SK-N-SH (cell line): ENCODE data around the gene PSMA5. TPM values are rescaled to one million over a fixed set of nuclear protein-coding genes. Genes with fewer than 3 reads are reported as not detected.

Experiments used
- CTCF ChIA-PET: fragments of 300-600, 350-600 bp; formaldehyde crosslinking; extraction: SDS; loops from one replicate; lab custom pipeline; 2021; lab: Yijun Ruan, JAX
- POLR2A ChIA-PET: fragments of 350-600 bp; sonication (Branson Sonifier 250); formaldehyde crosslinking; extraction: SDS; loops from one replicate; lab custom pipeline; 2020; ENCODE audit warnings: antibody characterized with exemption, inconsistent platforms; lab: Yijun Ruan, JAX
- DNase-seq: peaks from one replicate; pipeline ENCODE4 v3.0.0; 2012
- H2AFZ ChIP-seq: fragments of 200-600 bp; sonication (generic); 2 replicates; pipeline ENCODE4 v1.8.1; 2016; ENCODE audit warnings: antibody characterized with exemption, mild to moderate bottlenecking, low read depth
- H3F3A ChIP-seq: fragments of 200-600 bp; sonication (generic); replicated peaks from 2 replicates; pipeline ENCODE3; 2016; ENCODE audit warnings: antibody characterized with exemption, mild to moderate bottlenecking; ENCODE audit not compliant: insufficient read depth
- H3K27ac ChIP-seq, 2 experiments: fragments of 200-500 bp in 1 of 2; fragments of 200-600 bp in 1 of 2; sonication (Bioruptor generic) in 1 of 2; sonication (generic), shearing (Covaris generic) in 1 of 2; 2 replicates each; pipeline versions ENCODE4 v1.5.1 to v1.6.1; 2014 to 2016; ENCODE audit warnings: low read depth in 2 of 2, inconsistent platforms in 1 of 2, low read length in 1 of 2, mild to moderate bottlenecking in 1 of 2, mixed read lengths in 1 of 2
- H3K27me3 ChIP-seq: fragments of 200-600 bp; sonication (generic), shearing (Covaris generic); 2 replicates; pipeline ENCODE4 v1.6.1; 2016; ENCODE audit warnings: mixed run types; ENCODE audit not compliant: insufficient read depth
- H3K36me3 ChIP-seq, 2 experiments: fragments of 200-500 bp in 1 of 2; fragments of 200-600 bp in 1 of 2; sonication (Bioruptor generic) in 1 of 2; sonication (generic) in 1 of 2; replicated peaks in 1 of 2; 2 replicates each; pipeline versions ENCODE3 to v1.5.1; 2014 to 2016; ENCODE audit warnings: low read length in 1 of 2, mild to moderate bottlenecking in 1 of 2; ENCODE audit not compliant: insufficient read depth in 2 of 2, control insufficient read depth in 1 of 2
- H3K4me1 ChIP-seq, 2 experiments: fragments of 200-500 bp in 1 of 2; fragments of 200-600 bp in 1 of 2; sonication (Bioruptor generic) in 1 of 2; sonication (generic), shearing (Covaris generic) in 1 of 2; 2 replicates each; pipeline versions ENCODE4 v1.5.1 to v1.6.1; 2014 to 2016; ENCODE audit warnings: low read depth in 1 of 2, low read length in 1 of 2, mixed run types in 1 of 2; ENCODE audit not compliant: insufficient read depth in 2 of 2, control insufficient read depth in 1 of 2
- H3K4me2 ChIP-seq: fragments of 200-600 bp; sonication (generic), shearing (Covaris generic); 2 replicates; pipeline ENCODE4 v1.6.1; 2017; ENCODE audit warnings: mixed run types
- H3K4me3 ChIP-seq, 2 experiments: fragments of 200-500 bp in 1 of 2; fragments of 200-600 bp in 1 of 2; sonication (Bioruptor generic) in 1 of 2; sonication (generic), shearing (Covaris generic) in 1 of 2; 2 replicates each; pipeline versions ENCODE4 v1.5.1 to v1.8.1; 2014 to 2016; ENCODE audit warnings: low read depth in 2 of 2, inconsistent platforms in 1 of 2, low read length in 1 of 2, mild to moderate bottlenecking in 1 of 2, mixed read lengths in 1 of 2, moderate library complexity in 1 of 2
- H3K79me2 ChIP-seq: fragments of 200-600 bp; sonication (generic); 2 replicates; pipeline ENCODE4 v1.8.1; 2017; ENCODE audit warnings: mild to moderate bottlenecking; ENCODE audit not compliant: insufficient read depth
- H3K9ac ChIP-seq: fragments of 200-600 bp; sonication (generic); 2 replicates; pipeline ENCODE4 v1.6.1; 2017; ENCODE audit warnings: mixed run types
- H3K9me2 ChIP-seq: fragments of 200-600 bp; sonication (generic); 2 replicates; pipeline ENCODE4 v1.6.1; 2017; ENCODE audit warnings: mixed run types
- H3K9me3 ChIP-seq: fragments of 200-600 bp; sonication (generic); 2 replicates; pipeline ENCODE4 v1.6.1; 2017; ENCODE audit warnings: mixed run types, mild to moderate bottlenecking, moderate library complexity
- H4K20me1 ChIP-seq: fragments of 200-600 bp; sonication (generic); 2 replicates; pipeline ENCODE4 v1.6.1; 2017; ENCODE audit warnings: mild to moderate bottlenecking, mixed run types; ENCODE audit not compliant: insufficient read depth
- CHD2 ChIP-seq: fragments of 150-350 bp; IDR thresholded peaks from 2 replicates; pipeline ENCODE4 v1.6.1; 2018; ENCODE audit warnings: low read length; ENCODE audit not compliant: partially characterized antibody
- EP300 ChIP-seq, 2 experiments: IDR thresholded peaks; 2 replicates each; pipeline versions ENCODE4 v1.4.0 to v1.6.1; 2012; ENCODE audit warnings: borderline replicate concordance in 1 of 2, low read depth in 1 of 2, low read length in 1 of 2
- GABPA ChIP-seq: IDR thresholded peaks from 2 replicates; pipeline ENCODE4 v1.4.0; 2012; ENCODE audit warnings: low read depth, mild to moderate bottlenecking
- GATA2 ChIP-seq: sonication (generic); formaldehyde crosslinking; IDR thresholded peaks from 2 replicates; pipeline ENCODE4 v1.5.0; 2020; ENCODE audit warnings: mild to moderate bottlenecking, missing genetic modification reagents
- MEF2A ChIP-seq: IDR thresholded peaks from 2 replicates; pipeline ENCODE4 v1.4.0; 2012; ENCODE audit warnings: low read depth, borderline replicate concordance
- POLR2AphosphoS5 ChIP-seq: IDR thresholded peaks from 2 replicates; pipeline ENCODE4 v1.6.1; 2012; ENCODE audit warnings: low read depth, low read length
- RCOR1 ChIP-seq: fragments of 150-350 bp; IDR thresholded peaks from 2 replicates; pipeline ENCODE4 v1.6.1; 2017; ENCODE audit warnings: antibody characterized with exemption, low read length
- RFX5 ChIP-seq: IDR thresholded peaks from 2 replicates; pipeline ENCODE4 v1.6.1; 2012; ENCODE audit warnings: mild to moderate bottlenecking, improper control_type of control experiment, low read length
- RXRA ChIP-seq: IDR thresholded peaks from 2 replicates; pipeline ENCODE4 v1.4.0; 2012; ENCODE audit warnings: low read depth, mild to moderate bottlenecking, borderline replicate concordance
- SIN3A ChIP-seq: IDR thresholded peaks from 2 replicates; pipeline ENCODE4 v1.6.1; 2012; ENCODE audit warnings: low read depth, mild to moderate bottlenecking, low read length, moderate library complexity, borderline replicate concordance
- WGBS: methylation state at CpG from one replicate; pipeline ENCODE4 v1.1.6; 2017; ENCODE audit warnings: low lambda C conversion rate; 5-methylcytosine and 5-hydroxymethylcytosine counted together
- polyA plus RNA-seq, 3 experiments: library from polyadenylated mRNA; depleted of rRNA; stranded (reverse); fragments of >200 nt; gene quantifications; 2 replicates each; pipeline ENCODE4 v1.2.3, GENCODE V29; 2012
- TF ChIP-seq, protein P1 (sequence below): fragments of 150-350 bp; IDR thresholded peaks from 2 replicates; pipeline ENCODE4 v1.6.1; 2016; ENCODE audit warnings: mild to moderate bottlenecking, low read depth, low read length
- TF ChIP-seq, protein P2 (sequence below): IDR thresholded peaks from 2 replicates; pipeline ENCODE4 v1.4.0; 2012; ENCODE audit warnings: low read depth

PSMA5 gene
- polyA plus RNA-seq, 1 of the 3 experiments (the other 2 are of a cell fraction) = 118 TPM

DNA sequence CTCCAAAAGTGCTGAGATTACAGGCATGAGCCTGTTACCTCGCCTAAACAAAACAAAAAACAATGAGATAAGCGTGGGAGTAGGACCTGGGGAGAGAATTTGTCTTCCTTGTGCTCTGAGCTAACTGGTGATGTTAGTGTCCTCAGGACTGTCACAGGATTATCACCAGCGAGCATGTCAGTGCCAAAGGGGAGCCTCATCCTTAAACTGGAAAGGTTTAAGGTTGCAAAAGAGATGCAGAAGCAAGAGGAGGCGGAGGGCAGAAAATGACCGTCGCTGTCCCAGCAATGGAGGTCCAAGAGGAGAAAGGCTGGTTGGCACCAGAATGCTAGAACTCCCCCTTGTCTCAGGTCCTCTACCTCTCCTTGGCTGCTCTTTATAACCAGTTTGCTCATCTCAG, 44.0 kb upstream of the PSMA5 start:
- Histone ChIP-seq H3K4me3 (no peak overlapping the region), H3K4me1 (no peaks in the 10 kb centered on the region; a peak in 1 of 4 replicates)
- no peak for TF ChIP-seq SIN3A
- TF ChIP-seq, protein P1, sequence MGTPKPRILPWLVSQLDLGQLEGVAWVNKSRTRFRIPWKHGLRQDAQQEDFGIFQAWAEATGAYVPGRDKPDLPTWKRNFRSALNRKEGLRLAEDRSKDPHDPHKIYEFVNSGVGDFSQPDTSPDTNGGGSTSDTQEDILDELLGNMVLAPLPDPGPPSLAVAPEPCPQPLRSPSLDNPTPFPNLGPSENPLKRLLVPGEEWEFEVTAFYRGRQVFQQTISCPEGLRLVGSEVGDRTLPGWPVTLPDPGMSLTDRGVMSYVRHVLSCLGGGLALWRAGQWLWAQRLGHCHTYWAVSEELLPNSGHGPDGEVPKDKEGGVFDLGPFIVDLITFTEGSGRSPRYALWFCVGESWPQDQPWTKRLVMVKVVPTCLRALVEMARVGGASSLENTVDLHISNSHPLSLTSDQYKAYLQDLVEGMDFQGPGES = no peak
- TF ChIP-seq GABPA = no peak
- no peak for TF ChIP-seq GATA2 (CRISPR knock-in tag)
- TF ChIP-seq, all 33 proteins: peak for 0
- H3F3A ChIP-seq = no peaks in the 10 kb centered on the region
- H3K27me3 ChIP-seq = peaks cover 95% of the 10 kb centered on the region
- CTCF ChIA-PET = interaction anchor here (0.7 to 2.8 kb wide), 4 partner anchors 12 to 62 kb away, joined by 3 to 12 read pairs (median 4); no protein-coding TSS in a partner anchor
- no peak overlapping the region for H2AFZ ChIP-seq
- no peak overlapping the region for H3K4me2 ChIP-seq
- no peaks in the 10 kb centered on the region for H3K36me3 ChIP-seq
- 41% methylated on average over 6 of the region's 6 CpGs for WGBS
- no peaks in the 10 kb centered on the region for H3K79me2 ChIP-seq
- H3K9me2 ChIP-seq = no peaks in the 10 kb centered on the region
- H3K9me3 ChIP-seq = no peaks in the 10 kb centered on the region
- H3K9ac ChIP-seq = no peak overlapping the region
- no peaks in the 10 kb centered on the region for H4K20me1 ChIP-seq
- no peak overlapping the region for H3K27ac ChIP-seq
- POLR2A ChIA-PET = no interaction called here
- no peak for DNase-seq

DNA sequence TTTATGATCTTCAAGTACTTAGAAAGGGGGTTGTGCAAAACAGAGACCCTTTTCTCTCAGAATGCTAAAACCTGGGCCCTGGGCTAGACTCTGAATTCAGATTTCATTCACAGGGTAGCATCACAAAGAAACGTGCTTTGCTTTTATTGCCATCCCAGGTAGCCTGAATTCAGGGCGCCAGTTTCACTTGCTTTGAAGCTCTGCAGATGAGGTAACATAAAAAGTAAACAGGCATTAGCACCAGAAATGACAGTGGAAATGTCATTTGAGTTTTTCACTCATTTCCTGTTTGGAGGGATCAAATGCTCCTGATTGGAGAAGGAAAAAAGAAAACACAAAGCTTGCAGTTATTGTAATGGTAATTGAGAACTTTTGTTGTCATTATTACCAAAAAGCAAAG, 42.7 kb upstream of the PSMA5 start:
- TF ChIP-seq RFX5 (no peak), RCOR1 (no peak), MEF2A (no peak), POLR2AphosphoS5 (no peak), CHD2 (no peak), RXRA (no peak), EP300 (IDR thresholded peaks at IDR 0.05; ENCODE audit: borderline replicate concordance in 1 of 2, low read depth in 1 of 2, low read length in 1 of 2) (no peak)
- TF ChIP-seq, protein P2, sequence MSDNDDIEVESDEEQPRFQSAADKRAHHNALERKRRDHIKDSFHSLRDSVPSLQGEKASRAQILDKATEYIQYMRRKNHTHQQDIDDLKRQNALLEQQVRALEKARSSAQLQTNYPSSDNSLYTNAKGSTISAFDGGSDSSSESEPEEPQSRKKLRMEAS = no peak
- TF ChIP-seq, all 33 proteins: peak for 0
- H3K9me3 ChIP-seq = no peaks in the 10 kb centered on the region
- H3K4me2 ChIP-seq = no peak overlapping the region
- no peaks in the 10 kb centered on the region for H3K9me2 ChIP-seq
- H3K27ac ChIP-seq = no peak overlapping the region
- WGBS = 12% methylated on average over 2 of the region's 2 CpGs
- H3K9ac ChIP-seq = no peak overlapping the region
- H4K20me1 ChIP-seq = no peaks in the 10 kb centered on the region
- DNase-seq = no peak
- ChIA-PET CTCF (interaction anchor here (0.7 to 2.8 kb wide), 4 partner anchors 22 to 591 kb away, joined by 3 to 12 read pairs (median 4); no protein-coding TSS in a partner anchor), POLR2A (no interaction called here)
- H3K4me1 ChIP-seq = no peaks in the 10 kb centered on the region; a peak in 1 of 4 replicates
- H3F3A ChIP-seq = no peaks in the 10 kb centered on the region
- no peak overlapping the region for H3K4me3 ChIP-seq
- H3K27me3 ChIP-seq = peaks cover 96% of the 10 kb centered on the region
- H3K36me3 ChIP-seq = no peaks in the 10 kb centered on the region
- H3K79me2 ChIP-seq = no peaks in the 10 kb centered on the region
- H2AFZ ChIP-seq = no peak overlapping the region
